OCI-LY1 (cell line): ENCODE results near the gene HPD.

ENCODE experiments used
- CTCF ChIP-seq: fragments of 200-600 bp; sonication (generic), shearing (Covaris generic); IDR thresholded peaks from 2 replicates; pipeline ENCODE4 v1.5.1; 2017; ENCODE audit warnings: mild to moderate bottlenecking, antibody characterized with exemption, low read length, moderate library complexity, mixed read lengths
- EZH2 ChIP-seq: fragments of 200-600 bp; sonication (generic), shearing (Covaris generic); IDR thresholded peaks from 2 replicates; pipeline ENCODE4 v1.8.0; 2017; ENCODE audit warnings: borderline replicate concordance, mixed run types, mild to moderate bottlenecking, antibody characterized with exemption, low read length, moderate library complexity, mixed read lengths

- no peak for TF ChIP-seq CTCF
- no peak for TF ChIP-seq EZH2
Measured at GRCh38 chr12:121816925-121817647, 41.6 kb downstream of the HPD start.
